GM12892 (cell line): ENCODE measurements around the gene ARID1A.

Experiments
- POLR2A ChIP-seq: IDR thresholded peaks from 2 replicates; pipeline ENCODE4 v1.6.1; 2011; ENCODE audit warnings: low read depth, low read length, control low read depth
- TAF1 ChIP-seq: IDR thresholded peaks from 2 replicates; pipeline ENCODE4 v1.6.1; 2011; ENCODE audit warnings: low read depth, mild to moderate bottlenecking, control low read depth, low read length, borderline replicate concordance

DNA sequence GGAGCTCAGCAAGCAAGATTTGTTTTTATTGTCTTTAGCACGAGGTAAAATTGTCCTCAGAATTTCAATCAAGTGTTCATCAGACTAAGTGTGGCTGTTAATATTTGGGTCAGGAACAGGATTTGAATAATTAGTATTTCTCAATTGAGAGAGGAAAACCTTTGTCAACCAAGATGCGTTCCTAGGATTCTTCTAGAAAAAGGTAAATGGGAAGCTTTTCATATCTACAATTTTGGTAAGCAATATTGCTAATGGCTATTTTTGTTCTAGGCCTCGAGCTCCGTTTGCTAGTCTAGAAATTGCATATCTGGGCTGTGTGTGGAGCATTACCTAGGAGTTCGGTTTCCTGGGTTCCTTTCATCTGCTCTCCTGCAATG lies 87.8 kb downstream of the ARID1A start:
- TF ChIP-seq POLR2A = no peak
- no peak for TF ChIP-seq TAF1
